ENCODE data around the gene ARL14.

GRCh38 chr3:160648701-160649100, 28.3 kb upstream of the ARL14 start:
- no peak for TF ChIP-seq CTCF (optimal IDR thresholded peaks at IDR 0.05 in 1 of 3, IDR thresholded peaks at IDR 0.05 in 1 of 3, conservative IDR thresholded peaks at IDR 0.05 in 1 of 3; ENCODE audit: extremely low read depth in 1 of 3, insufficient read depth in 2 of 3, low read length in 3 of 3)
- no peak for TF ChIP-seq EZH2 (IDR thresholded peaks at IDR 0.05; ENCODE audit: low read length)
